Fibroblast of upper back skin (primary cell): ENCODE data around the gene FUT2.
"Not testable (repeated sequence)": the region's sequence is repeated elsewhere in the genome, so short reads cannot be mapped to it uniquely, and the experiment has no call there.

Experiments
- DNase-seq: peaks from one replicate; pipeline ENCODE4 v3.0.0-alpha.2; 2013

Gene FUT2

GRCh38 chr19:48671446-48671995 is 24.2 kb upstream of the FUT2 start:
- DNase-seq = no peak

- DNase-seq = no peak
Measured at GRCh38 chr19:48672994-48673393, 22.8 kb upstream of the FUT2 start, which contains the start of gene NTN5. Gene NTN5 (minus strand): TSS chr19:48673017. CDS start chr19:48670986, 2,031 bp downstream.

GRCh38 chr19:48673436-48674100 is 22.2 kb upstream of the FUT2 start:
- no peak for DNase-seq

GRCh38 chr19:48674216-48674809 is 21.5 kb upstream of the FUT2 start:
- DNase-seq = no peak

GRCh38 chr19:48674921-48675824 is 20.6 kb upstream of the FUT2 start:
- peak; percentile 78 for DNase-seq

GRCh38 chr19:48676487-48676886 is 19.3 kb upstream of the FUT2 start:
- no peak for DNase-seq

- DNase-seq = no peak
Measured at GRCh38 chr19:48676887-48677286, 18.9 kb upstream of the FUT2 start.

GRCh38 chr19:48678201-48678600 is 17.6 kb upstream of the FUT2 start:
- DNase-seq = no peak

- DNase-seq = not testable (repeated sequence)
Measured at GRCh38 chr19:48680006-48680405, 15.8 kb upstream of the FUT2 start.

GRCh38 chr19:48680436-48681126 is 15.2 kb upstream of the FUT2 start:
- DNase-seq = no peak

- DNase-seq = peak; percentile 25
Measured at GRCh38 chr19:48681127-48681470, 14.7 kb upstream of the FUT2 start.

- DNase-seq = peak; percentile 49
Measured at GRCh38 chr19:48683349-48683748, 12.4 kb upstream of the FUT2 start.

- DNase-seq = no peak
Measured at GRCh38 chr19:48685583-48685982, 10.2 kb upstream of the FUT2 start.

GRCh38 chr19:48686088-48686487 is 9.7 kb upstream of the FUT2 start:
- no peak for DNase-seq

GRCh38 chr19:48686637-48687036 is 9.1 kb upstream of the FUT2 start:
- DNase-seq = not testable (repeated sequence)

- no peak for DNase-seq
Measured at GRCh38 chr19:48687776-48688175, 8.0 kb upstream of the FUT2 start.

- DNase-seq = no peak
Measured at GRCh38 chr19:48689449-48689848, 6.3 kb upstream of the FUT2 start.

- DNase-seq = not testable (repeated sequence)
Measured at GRCh38 chr19:48693629-48694028, 2.1 kb upstream of the FUT2 start.

- DNase-seq = no peak
Measured at GRCh38 chr19:48696353-48697010, 711 bp downstream of the FUT2 start.

- DNase-seq = peak; percentile 79
Measured at GRCh38 chr19:48698046-48698445, 2.3 kb downstream of the FUT2 start.

GRCh38 chr19:48702701-48703100 is 6.9 kb downstream of the FUT2 start:
- no peak for DNase-seq

GRCh38 chr19:48703316-48703715 is 7.5 kb downstream of the FUT2 start:
- DNase-seq = no peak
